ENCODE measurements around the gene FTL. TPM values are rescaled to one million over a fixed set of nuclear protein-coding genes. Genes with fewer than 3 reads are reported as not detected.

The FTL gene
- 1,330 and 1,646 TPM in 2 replicates for total RNA-seq

DNA sequence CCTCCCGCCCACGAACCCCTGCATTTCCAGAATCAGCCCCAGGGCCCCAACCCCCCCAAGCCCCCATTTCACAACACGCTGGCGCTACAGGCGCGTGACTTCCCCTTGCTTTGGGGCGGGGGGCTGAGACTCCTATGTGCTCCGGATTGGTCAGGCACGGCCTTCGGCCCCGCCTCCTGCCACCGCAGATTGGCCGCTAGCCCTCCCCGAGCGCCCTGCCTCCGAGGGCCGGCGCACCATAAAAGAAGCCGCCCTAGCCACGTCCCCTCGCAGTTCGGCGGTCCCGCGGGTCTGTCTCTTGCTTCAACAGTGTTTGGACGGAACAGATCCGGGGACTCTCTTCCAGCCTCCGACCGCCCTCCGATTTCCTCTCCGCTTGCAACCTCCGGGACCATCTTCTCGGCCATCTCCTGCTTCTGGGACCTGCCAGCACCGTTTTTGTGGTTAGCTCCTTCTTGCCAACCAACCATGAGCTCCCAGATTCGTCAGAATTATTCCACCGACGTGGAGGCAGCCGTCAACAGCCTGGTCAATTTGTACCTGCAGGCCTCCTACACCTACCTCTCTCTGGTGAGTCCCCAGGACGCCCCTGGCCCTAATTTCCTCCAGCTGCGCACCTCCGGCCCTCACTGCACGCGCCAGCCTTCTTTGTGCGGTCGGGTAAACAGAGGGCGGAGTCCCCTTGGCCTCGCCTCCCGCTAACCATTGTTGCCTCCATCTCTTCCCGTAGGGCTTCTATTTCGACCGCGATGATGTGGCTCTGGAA is at the start of gene FTL:
TSS of gene FTL (plus strand) at position 270 of the 766 bp plus-strand sequence. CDS start at position 469, 199 bp downstream.

DNA sequence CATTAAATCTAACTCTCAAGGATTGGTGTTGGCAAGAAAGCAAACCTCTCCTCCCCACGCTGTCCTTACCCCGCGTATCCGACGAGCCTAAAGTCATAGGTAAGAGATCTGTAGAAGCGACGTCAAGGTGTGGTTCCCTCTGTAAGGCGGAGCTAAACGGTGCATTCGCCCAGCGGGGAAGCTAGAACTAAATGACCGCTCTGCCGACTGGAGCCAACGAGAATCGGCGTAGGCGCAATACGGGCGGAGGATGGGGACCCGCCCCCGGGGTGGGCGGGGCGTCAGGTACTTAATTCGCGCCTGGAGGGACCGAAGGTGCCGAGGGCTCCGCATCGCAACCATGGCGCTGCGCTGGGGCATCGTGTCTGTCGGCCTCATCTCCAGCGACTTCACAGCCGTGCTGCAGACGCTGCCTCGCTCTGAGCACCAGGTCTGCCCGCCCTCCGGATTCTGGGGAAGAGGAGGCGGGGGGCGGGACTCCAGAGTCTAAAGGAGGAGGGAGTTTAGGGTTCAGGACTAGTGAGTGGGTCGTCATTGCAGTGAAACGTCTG is 31.7 kb upstream of the FTL start, which contains the start of gene DHDH:
TSS of gene DHDH (plus strand) at position 318 of the 551 bp plus-strand sequence. CDS start at position 341, 23 bp downstream.

DNA sequence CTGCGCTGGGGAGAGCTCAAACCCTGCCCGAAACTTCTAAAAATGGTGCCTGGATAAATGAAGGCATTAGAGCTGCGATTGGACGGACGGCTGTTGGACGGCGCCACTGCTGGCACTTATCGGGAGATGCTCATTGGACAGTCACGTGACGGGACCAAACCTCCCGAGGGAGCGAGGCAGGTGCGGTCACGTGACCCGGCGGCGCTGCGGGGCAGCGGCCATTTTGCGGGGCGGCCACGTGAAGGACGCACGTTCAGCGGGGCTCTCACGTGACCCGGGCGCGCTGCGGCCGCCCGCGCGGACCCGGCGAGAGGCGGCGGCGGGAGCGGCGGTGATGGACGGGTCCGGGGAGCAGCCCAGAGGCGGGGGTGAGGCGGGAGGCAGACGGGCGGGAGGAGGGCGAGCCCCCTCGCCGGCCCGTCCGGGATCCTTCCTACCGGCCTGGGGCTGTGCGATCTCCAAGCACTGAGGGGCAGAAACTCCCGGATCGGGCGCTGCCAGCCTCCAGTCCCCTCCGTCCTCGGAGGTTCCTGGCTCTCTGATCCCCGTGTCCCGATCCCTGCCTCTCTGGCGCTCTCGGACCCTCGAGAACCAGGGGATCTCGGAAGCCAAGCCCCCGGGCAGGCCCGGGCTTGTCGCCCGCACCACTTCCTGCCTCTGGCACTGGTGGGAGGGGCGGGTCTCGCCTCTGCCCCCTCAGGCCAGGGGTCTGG is 10.4 kb upstream of the FTL start, which contains the start of gene BAX:
TSS of gene BAX (plus strand) at position 281 of the 713 bp plus-strand sequence. CDS start at position 335, 54 bp downstream.

DNA sequence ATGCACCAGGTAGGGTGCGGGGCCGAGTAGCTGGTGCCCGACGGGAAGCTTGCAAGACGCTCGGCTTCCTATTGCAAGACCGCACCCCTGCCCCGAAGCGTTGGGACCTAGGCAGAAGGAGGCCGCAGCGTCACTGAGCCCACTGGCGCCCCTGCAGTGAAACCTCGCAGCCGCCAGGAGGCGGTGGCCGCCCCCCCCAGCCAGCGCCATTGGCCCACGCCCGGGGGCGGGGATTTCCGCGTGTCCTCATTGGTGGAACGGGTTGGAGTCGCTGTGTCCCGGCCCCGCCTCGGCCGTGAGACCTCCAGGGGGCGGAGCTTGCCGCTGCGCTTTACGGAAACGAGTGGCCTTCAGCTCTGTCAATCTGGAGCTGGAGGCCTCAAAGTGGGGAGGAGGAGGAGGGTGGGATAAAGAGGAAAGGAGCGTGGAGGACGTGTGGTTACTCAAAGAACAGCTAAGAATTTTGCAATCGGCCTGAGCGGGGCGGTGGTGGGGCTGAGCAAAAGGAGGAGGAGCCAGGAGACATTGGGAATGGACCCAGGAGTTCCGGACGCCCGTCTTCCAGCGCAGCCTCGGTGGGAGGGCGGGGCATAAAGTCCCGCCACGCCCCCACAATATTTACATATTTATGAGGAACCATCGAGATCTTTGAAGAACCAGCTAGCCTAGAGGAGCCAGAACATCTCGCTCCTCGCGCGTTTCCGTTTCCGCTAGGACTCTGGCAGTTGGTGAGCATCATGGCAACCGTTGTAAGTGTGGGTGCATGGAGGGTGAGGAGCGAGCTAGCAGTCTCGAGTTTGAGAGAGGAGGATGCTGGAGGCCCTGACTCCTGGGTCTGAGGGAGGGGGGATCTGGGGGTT is 28.3 kb downstream of the FTL start, which contains the start of the genes GYS1 and RUVBL2:
TSS of gene GYS1 (minus strand) at position 135 of the 860 bp plus-strand sequence. CDS start 197 bp downstream, outside the sequence.
TSS of gene RUVBL2 (plus strand) at position 713 of the 860 bp plus-strand sequence. CDS start at position 738, 25 bp downstream.

Small RNA genes within 50 kb of the gene (small RNA-seq; reads per million reads assigned to genes)
- gene AC026803.1 (not detected), gene MIR6798 (not detected)

Other genes with a start within 250 kb of the FTL start
- 0.27 and 0.43 TPM in 2 replicates for gene MAMSTR, start 245.6 kb upstream of the FTL start, total RNA-seq
- gene RASIP1, start 224.7 kb upstream of the FTL start, total RNA-seq: 59.7 and 82.9 TPM in 2 replicates
- 0.40 and 0.43 TPM in 2 replicates for gene IZUMO1, start 218.4 kb upstream of the FTL start, total RNA-seq
- gene FUT1, start 212.7 kb upstream of the FTL start, total RNA-seq: 5.5 and 7.2 TPM in 2 replicates
- not detected in 2 replicates for gene FGF21, start 209.8 kb upstream of the FTL start, total RNA-seq
- gene BCAT2, start 154.3 kb upstream of the FTL start, total RNA-seq: 34.8 and 44.5 TPM in 2 replicates
- 2.7 and 6.2 TPM in 2 replicates for gene HSD17B14, start 128.8 kb upstream of the FTL start, total RNA-seq
- gene PLEKHA4, start 96.7 kb upstream of the FTL start, total RNA-seq: 4.4 and 5.6 TPM in 2 replicates
- gene PPP1R15A, start 92.9 kb upstream of the FTL start, total RNA-seq: 35.7 and 43.0 TPM in 2 replicates
- gene TULP2, start 66.6 kb upstream of the FTL start, total RNA-seq: 0.40 TPM in 1 of 2 replicates, not detected in the other
- gene NUCB1, start 65.0 kb upstream of the FTL start, total RNA-seq: 193 and 203 TPM in 2 replicates
- gene DHDH, start 31.6 kb upstream of the FTL start, total RNA-seq: not detected in 2 replicates
- 81.7 and 89.2 TPM in 2 replicates for gene BAX, start 10.4 kb upstream of the FTL start, total RNA-seq
- gene GYS1, start 28.0 kb downstream of the FTL start, total RNA-seq: 45.9 and 46.9 TPM in 2 replicates
- 152 and 220 TPM in 2 replicates for gene RUVBL2, start 28.6 kb downstream of the FTL start, total RNA-seq
- not detected in 2 replicates for gene LHB, start 51.8 kb downstream of the FTL start, total RNA-seq
- not detected in 2 replicates for gene CGB3, start 59.0 kb downstream of the FTL start, total RNA-seq
- not detected in 2 replicates for gene CGB2, start 66.6 kb downstream of the FTL start, total RNA-seq
- not detected in 2 replicates for gene CGB1, start 71.6 kb downstream of the FTL start, total RNA-seq
- gene CGB5, start 78.5 kb downstream of the FTL start, total RNA-seq: 0.22 TPM in 1 of 2 replicates, not detected in the other
- gene CGB8, start 83.8 kb downstream of the FTL start, total RNA-seq: not detected in 2 replicates
- gene CGB7, start 92.4 kb downstream of the FTL start, total RNA-seq: 0.13 and 0.29 TPM in 2 replicates
- not detected in 2 replicates for gene NTF4, start 99.5 kb downstream of the FTL start, total RNA-seq
- gene KCNA7, start 107.4 kb downstream of the FTL start, total RNA-seq: not detected in 2 replicates
- 169 and 205 TPM in 2 replicates for gene SNRNP70, start 120.1 kb downstream of the FTL start, total RNA-seq
- gene LIN7B, start 149.1 kb downstream of the FTL start, total RNA-seq: 0.93 and 1.1 TPM in 2 replicates
- 0.80 and 0.93 TPM in 2 replicates for gene C19orf73, start 153.8 kb downstream of the FTL start, total RNA-seq
- gene PPFIA3, start 154.2 kb downstream of the FTL start, total RNA-seq: 1.7 and 3.2 TPM in 2 replicates
- gene HRC, start 190.1 kb downstream of the FTL start, total RNA-seq: not detected in 2 replicates
- 14.1 and 16.5 TPM in 2 replicates for gene TRPM4, start 192.5 kb downstream of the FTL start, total RNA-seq